ENCODE results near the gene DCST1. TPM values are rescaled to one million over a fixed set of nuclear protein-coding genes. Genes with fewer than 3 reads are reported as not detected.

Gene DCST1
- total RNA-seq, 1 experiment from 2014 or later: 0.32 TPM

- intact Hi-C loops (cut with micrococcal nuclease): no loop called here
- TF ChIP-seq ZFX (IDR thresholded peaks at IDR 0.05): no peak
- no peak for TF ChIP-seq POLR2A (IDR thresholded peaks at IDR 0.05; ENCODE audit: borderline replicate concordance, extremely low read depth, insufficient read depth, insufficient read length)
- TF ChIP-seq YY1 (IDR thresholded peaks at IDR 0.05; ENCODE audit: extremely low read depth, insufficient replicate concordance, low read depth, low read length): no peak
- no peak for TF ChIP-seq ATF3 (IDR thresholded peaks at IDR 0.05)
- TF ChIP-seq SIN3A (IDR thresholded peaks at IDR 0.05; ENCODE audit: low read depth): no peak
- ChIA-PET CTCF (no interaction called here), RAD21 (ENCODE audit: low non-redundant PET in 1 of 2, low total read pairs in 2 of 2, uncharacterized antibody in 2 of 2, unreplicated experiment in 2 of 2) (no interaction called here), POLR2A (no interaction called here)
- DNase-seq (ENCODE audit: low read depth, low spot score) (no peak), ATAC-seq (no peak)
- no TSS peak for BruUV-seq (replicated peaks)
- Histone ChIP-seq H4K20me1 (ENCODE audit: insufficient read depth) (no peaks in the 10 kb centered on the region), H3K4me3 (replicated peaks in 1 of 2; ENCODE audit: low read depth in 1 of 2, low read length in 2 of 2) (no peak overlapping the region), H3K9me2 (ENCODE audit: insufficient read depth) (no peaks in the 10 kb centered on the region), H3K4me1 (ENCODE audit: control insufficient read depth in 1 of 2, insufficient read depth in 2 of 2, low read length in 2 of 2) (peaks cover 10 to 29% of the 10 kb centered on the region in 2 experiments; a peak in 3 of 4 replicates), H3K4me2 (ENCODE audit: low read length) (no peak overlapping the region), H3K9me3 (ENCODE audit: control insufficient read depth in 1 of 2, insufficient read depth in 1 of 2, low read depth in 1 of 2, low read length in 2 of 2) (no peaks in the 10 kb centered on the region), H2AFZ (ENCODE audit: low read depth, low read length, poor library complexity, severe bottlenecking) (no peak overlapping the region), H3K9ac (ENCODE audit: low read length) (no peak overlapping the region), H3K27ac (ENCODE audit: low read depth, low read length) (no peak overlapping the region), H3K79me2 (ENCODE audit: insufficient read depth, low read length) (peaks cover 44% of the 10 kb centered on the region), H3K27me3 (ENCODE audit: insufficient read depth, low read length) (no peaks in the 10 kb centered on the region), H3K36me3 (ENCODE audit: control insufficient read depth in 1 of 2, insufficient read depth in 2 of 2, low read length in 2 of 2) (peaks cover 12 to 25% of the 10 kb centered on the region in 2 experiments; a peak in 3 of 4 replicates)
Observed at GRCh38 chr1:154990276-154990675, 43.3 kb upstream of the DCST1 start.

- Histone ChIP-seq H3K9me3 (ENCODE audit: control insufficient read depth in 1 of 2, insufficient read depth in 1 of 2, low read depth in 1 of 2, low read length in 2 of 2) (no peaks in the 10 kb centered on the region), H3K4me1 (ENCODE audit: control insufficient read depth in 1 of 2, insufficient read depth in 2 of 2, low read length in 2 of 2) (peaks cover 20 to 43% of the 10 kb centered on the region in 2 experiments), H2AFZ (ENCODE audit: low read depth, low read length, poor library complexity, severe bottlenecking) (no peak overlapping the region), H4K20me1 (ENCODE audit: insufficient read depth) (no peaks in the 10 kb centered on the region), H3K9me2 (ENCODE audit: insufficient read depth) (no peaks in the 10 kb centered on the region), H3K4me2 (ENCODE audit: low read length) (no peak overlapping the region), H3K9ac (ENCODE audit: low read length) (no peak overlapping the region), H3K4me3 (replicated peaks in 1 of 2; ENCODE audit: low read depth in 1 of 2, low read length in 2 of 2) (no peak overlapping the region), H3K27me3 (ENCODE audit: insufficient read depth, low read length) (no peaks in the 10 kb centered on the region), H3K79me2 (ENCODE audit: insufficient read depth, low read length) (peaks cover 18% of the 10 kb centered on the region; the same call in 1 of the 2 replicates), H3K27ac (ENCODE audit: low read depth, low read length) (peak overlapping the region; percentile 29; the same call in 1 of the 2 replicates), H3K36me3 (ENCODE audit: control insufficient read depth in 1 of 2, insufficient read depth in 2 of 2, low read length in 2 of 2) (peaks cover 4 to 22% of the 10 kb centered on the region in 2 experiments; a peak in 3 of 4 replicates)
- ATAC-seq: peak; percentile 65
- ChIA-PET RAD21 (ENCODE audit: low non-redundant PET in 1 of 2, low total read pairs in 2 of 2, uncharacterized antibody in 2 of 2, unreplicated experiment in 2 of 2) (no interaction called here), POLR2A (interaction anchor here (1.1 to 2.8 kb wide), 3 partner anchors 10 to 31 kb away, joined by 3 to 15 read pairs (median 8); partner anchors contain the start of genes CKS1B and FLAD1), CTCF (interaction anchor here (0.7 to 1.3 kb wide), 3 partner anchors 11 to 92 kb away, joined by 4 to 5 read pairs (median 4); no protein-coding TSS in a partner anchor)
- intact Hi-C loops (cut with micrococcal nuclease): no loop called here
- TF ChIP-seq CTCF (IDR thresholded peaks at IDR 0.05 in 2 of 3, conservative IDR thresholded peaks at IDR 0.05 in 1 of 3; ENCODE audit: borderline replicate concordance in 1 of 3, insufficient read depth in 1 of 3, low read depth in 2 of 3, low read length in 2 of 3) (peak in 2 of 3 experiments; percentile 34 to 40; a peak in 3 of 6 replicates), POLR2A (IDR thresholded peaks at IDR 0.05; ENCODE audit: borderline replicate concordance, extremely low read depth, insufficient read depth, insufficient read length) (no peak), POLR2AphosphoS5 (IDR thresholded peaks at IDR 0.05; ENCODE audit: low read depth, low read length) (0 out of 2 replicates have a peak, but pooled peaks have one; percentile 8), SRF (IDR thresholded peaks at IDR 0.05; ENCODE audit: low read depth) (no peak)
- no peak for DNase-seq (ENCODE audit: low read depth, low spot score)
- BruUV-seq (replicated peaks): no TSS peak
Observed at GRCh38 chr1:154992721-154993571, 40.7 kb upstream of the DCST1 start.
